HG03342 (cell line): Measurements from ENCODE around the gene ADAMTSL4.
"Not testable (repeated sequence)": the region's sequence is repeated elsewhere in the genome, so short reads cannot be mapped to it uniquely, and the experiment has no call there.

Source experiments
- ATAC-seq: cut with Tn5 transposase; IDR thresholded peaks from one replicate; pipeline ENCODE4 v1.9.1; 2021; ENCODE audit warnings: mild to moderate bottlenecking, moderate library complexity; ENCODE audit not compliant: unreplicated experiment

ADAMTSL4 gene

GRCh38 chr1:150581437-150581836 is 32.2 kb downstream of the ADAMTSL4 start:
- ATAC-seq, result not testable (repeated sequence)

- ATAC-seq, result not testable (repeated sequence)
Measured at GRCh38 chr1:150581962-150582361, 32.8 kb downstream of the ADAMTSL4 start.

GRCh38 chr1:150582371-150582770 is 33.2 kb downstream of the ADAMTSL4 start:
- no peak for ATAC-seq

- ATAC-seq, result no peak
Measured at GRCh38 chr1:150596095-150596892, 47.1 kb downstream of the ADAMTSL4 start.

GRCh38 chr1:150596976-150597375 is 47.8 kb downstream of the ADAMTSL4 start:
- no peak for ATAC-seq

- ATAC-seq, result not testable (repeated sequence)
Measured at GRCh38 chr1:150598346-150598745, 49.1 kb downstream of the ADAMTSL4 start.

GRCh38 chr1:150601540-150601939 is 52.3 kb downstream of the ADAMTSL4 start:
- no peak for ATAC-seq

- not testable (repeated sequence) for ATAC-seq
Measured at GRCh38 chr1:150602372-150602771, 53.2 kb downstream of the ADAMTSL4 start.

- ATAC-seq, result no peak
Measured at GRCh38 chr1:150603711-150604110, 54.5 kb downstream of the ADAMTSL4 start.

- ATAC-seq, result no peak
Measured at GRCh38 chr1:150604226-150604588, 55.0 kb downstream of the ADAMTSL4 start.

GRCh38 chr1:150605451-150605731 is 56.2 kb downstream of the ADAMTSL4 start:
- not testable (repeated sequence) for ATAC-seq

- ATAC-seq, result no peak
Measured at GRCh38 chr1:150606463-150607142, 57.4 kb downstream of the ADAMTSL4 start.

GRCh38 chr1:150609732-150610131 is 60.5 kb downstream of the ADAMTSL4 start:
- ATAC-seq, result no peak
